Gastroesophageal sphincter (tissue), 3 donors: ENCODE data around the gene ENO3.

ENCODE experiments used
- CTCF ChIP-seq, 4 experiments: fragments of 200-600 bp in 2 of 4; fragments of 450-650 bp in 2 of 4; sonication (generic) in 1 of 4; IDR thresholded peaks; one replicate each; pipeline ENCODE4 v1.5.1; 2017 to 2019; ENCODE audit warnings: antibody characterized with exemption in 4 of 4, mild to moderate bottlenecking in 2 of 4, moderate library complexity in 2 of 4
- EP300 ChIP-seq: sonication (generic); formaldehyde crosslinking; IDR thresholded peaks from one replicate; pipeline ENCODE4 v1.6.1; 2017; ENCODE audit warnings: antibody characterized with exemption, mild to moderate bottlenecking
- POLR2A ChIP-seq, 2 donors: fragments of 450-650 bp; IDR thresholded peaks; one replicate each; pipeline ENCODE4 v1.6.1; 2017; ENCODE audit warnings: antibody characterized with exemption in 2 of 2, mild to moderate bottlenecking in 2 of 2, moderate library complexity in 1 of 2
- POLR2AphosphoS5 ChIP-seq: sonication (generic); formaldehyde crosslinking; IDR thresholded peaks from one replicate; pipeline ENCODE4 v1.6.1; 2017; ENCODE audit warnings: antibody characterized with exemption

GRCh38 chr17:4933646-4934045 lies 17.3 kb upstream of the ENO3 start:
- TF ChIP-seq CTCF (IDR thresholded peaks at IDR 0.05) (no peak), POLR2A (IDR thresholded peaks at IDR 0.05) (no peak), POLR2AphosphoS5 (no peak), EP300 (no peak)
